Right atrium auricular region (tissue), 2 donors: ENCODE data around the gene PPP2R2B. TPM values are rescaled to one million over a fixed set of nuclear protein-coding genes. Genes with fewer than 3 reads are reported as not detected.
A peak's percentile ranks its signal among the peaks of the same experiment; 100 is the strongest.

ENCODE experiments used
- DNase-seq: peaks from one replicate; pipeline ENCODE4 v3.0.0-alpha.2; 2019; ENCODE audit warnings: low spot score
- H3K27ac ChIP-seq, 2 donors: fragments of 200-600 bp; sonication (generic); 1 replicate in 1 of 2; 2 replicates in 1 of 2; pipeline ENCODE4 v1.5.1; 2016 to 2019
- H3K27me3 ChIP-seq, 2 donors: fragments of 200-600 bp; sonication (generic); one replicate each; pipeline versions ENCODE4 v1.5.1 to v1.6.0; 2017 to 2019
- H3K36me3 ChIP-seq: fragments of 200-600 bp; sonication (generic); one replicate; pipeline ENCODE4 v1.5.1; 2016
- H3K4me1 ChIP-seq, 2 donors: fragments of 200-600 bp; sonication (generic); one replicate each; pipeline versions ENCODE4 v1.5.1 to v1.6.0; 2017 to 2019
- H3K4me3 ChIP-seq, 2 donors: fragments of 200-600 bp; sonication (generic); 1 replicate in 1 of 2; 2 replicates in 1 of 2; pipeline ENCODE4 v1.5.1; 2017 to 2019; ENCODE audit warnings: mild to moderate bottlenecking in 1 of 2, moderate library complexity in 1 of 2
- H3K9me3 ChIP-seq, 2 donors: fragments of 200-600 bp; sonication (generic); one replicate each; pipeline ENCODE4 v1.5.1; 2019
- total RNA-seq, 2 donors: library from RNA; depleted of rRNA; stranded (reverse); fragments of >200 nt; gene quantifications; one replicate each; pipeline ENCODE4 v1.1.0, GENCODE V29; 2016
- TF ChIP-seq, protein P1 (sequence below), 2 donors: fragments of 200-600 bp; sonication (generic); IDR thresholded peaks; one replicate each; pipeline ENCODE4 v1.5.1; 2019; ENCODE audit warnings: antibody characterized with exemption in 2 of 2

The PPP2R2B gene
- total RNA-seq, 2 donors from 2014 or later: 1.6 to 12.4 TPM

DNA sequence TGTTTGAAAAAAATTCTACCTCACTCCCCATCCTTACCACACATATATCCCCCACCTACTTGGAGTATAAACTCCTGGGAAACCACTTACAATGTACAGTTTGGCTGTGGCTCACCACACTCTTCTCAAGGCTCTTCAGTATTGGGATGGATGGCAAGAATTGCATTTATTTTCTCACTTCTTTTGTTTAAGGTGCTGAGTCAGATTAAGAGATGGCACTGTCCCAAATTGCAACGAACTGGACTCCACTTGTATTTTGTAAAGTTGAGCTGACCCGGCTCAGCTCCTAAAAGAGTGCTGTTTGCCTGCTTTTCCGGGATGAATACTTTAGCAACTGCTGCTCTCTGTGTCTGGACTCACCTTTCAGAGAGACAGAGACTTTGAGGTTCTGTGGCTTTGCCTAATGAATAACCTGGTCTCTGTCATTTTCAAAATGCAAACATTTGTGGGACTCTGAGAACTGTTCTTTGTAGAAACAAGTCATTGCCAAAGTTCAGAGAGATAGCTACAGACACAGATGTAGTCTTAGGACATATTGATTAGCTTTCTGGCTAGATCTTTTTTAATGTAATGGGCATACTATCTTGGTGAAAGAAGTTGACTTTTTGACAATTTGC, 42.2 kb downstream of the PPP2R2B start:
- Histone ChIP-seq H3K27ac (no peak overlapping the region), H3K4me1 (no peaks in the 10 kb centered on the region), H3K9me3 (no peaks in the 10 kb centered on the region), H3K27me3 (no peaks in the 10 kb centered on the region), H3K4me3 (no peak overlapping the region), H3K36me3 (no peaks in the 10 kb centered on the region)
- TF ChIP-seq, protein P1, sequence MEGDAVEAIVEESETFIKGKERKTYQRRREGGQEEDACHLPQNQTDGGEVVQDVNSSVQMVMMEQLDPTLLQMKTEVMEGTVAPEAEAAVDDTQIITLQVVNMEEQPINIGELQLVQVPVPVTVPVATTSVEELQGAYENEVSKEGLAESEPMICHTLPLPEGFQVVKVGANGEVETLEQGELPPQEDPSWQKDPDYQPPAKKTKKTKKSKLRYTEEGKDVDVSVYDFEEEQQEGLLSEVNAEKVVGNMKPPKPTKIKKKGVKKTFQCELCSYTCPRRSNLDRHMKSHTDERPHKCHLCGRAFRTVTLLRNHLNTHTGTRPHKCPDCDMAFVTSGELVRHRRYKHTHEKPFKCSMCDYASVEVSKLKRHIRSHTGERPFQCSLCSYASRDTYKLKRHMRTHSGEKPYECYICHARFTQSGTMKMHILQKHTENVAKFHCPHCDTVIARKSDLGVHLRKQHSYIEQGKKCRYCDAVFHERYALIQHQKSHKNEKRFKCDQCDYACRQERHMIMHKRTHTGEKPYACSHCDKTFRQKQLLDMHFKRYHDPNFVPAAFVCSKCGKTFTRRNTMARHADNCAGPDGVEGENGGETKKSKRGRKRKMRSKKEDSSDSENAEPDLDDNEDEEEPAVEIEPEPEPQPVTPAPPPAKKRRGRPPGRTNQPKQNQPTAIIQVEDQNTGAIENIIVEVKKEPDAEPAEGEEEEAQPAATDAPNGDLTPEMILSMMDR (IDR thresholded peaks at IDR 0.05): no peak
- DNase-seq: no peak

DNA sequence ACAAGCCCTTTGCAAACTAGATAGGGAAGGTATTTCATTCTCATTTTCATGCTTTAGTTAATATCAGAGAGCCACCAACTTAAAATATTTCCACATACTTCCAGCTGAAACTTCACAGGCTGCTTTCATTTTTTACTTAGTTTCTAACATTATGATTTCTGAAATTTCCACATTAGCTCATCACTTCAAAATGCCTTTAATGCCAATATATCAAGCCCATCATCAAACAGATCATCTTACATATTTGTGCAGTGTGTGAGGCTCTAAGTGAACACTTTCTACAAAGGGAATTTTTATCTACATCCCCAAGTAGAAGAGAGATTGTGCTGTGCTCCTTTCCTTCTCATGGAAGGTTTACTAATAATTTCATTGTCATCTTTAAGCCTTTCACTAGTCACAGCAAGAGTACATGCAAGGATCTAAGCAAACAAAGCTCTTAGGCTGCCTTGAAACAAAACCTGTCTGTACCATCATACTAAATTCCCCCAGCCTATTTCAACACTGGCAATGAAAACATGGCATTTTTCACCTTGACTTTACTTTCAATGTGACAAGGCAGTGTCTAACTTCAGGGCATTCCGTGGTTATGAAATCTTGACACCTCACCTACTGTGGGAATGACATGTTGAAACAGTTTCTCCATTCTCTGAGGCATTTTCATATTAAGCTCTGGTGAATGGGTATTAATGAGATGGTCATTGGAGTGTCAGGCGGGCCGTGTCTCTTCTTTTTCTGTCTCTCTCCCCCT, 45.4 kb downstream of the PPP2R2B start:
- no peaks in the 10 kb centered on the region for H3K9me3 ChIP-seq
- H3K27me3 ChIP-seq: no peaks in the 10 kb centered on the region
- H3K27ac ChIP-seq: peak overlapping the region in 1 of 2 donors; percentile 38
- H3K4me1 ChIP-seq: no peaks in the 10 kb centered on the region
- no peak overlapping the region for H3K4me3 ChIP-seq
- H3K36me3 ChIP-seq: no peaks in the 10 kb centered on the region
- TF ChIP-seq, protein P1 (IDR thresholded peaks at IDR 0.05): no peak
- no peak for DNase-seq

DNA sequence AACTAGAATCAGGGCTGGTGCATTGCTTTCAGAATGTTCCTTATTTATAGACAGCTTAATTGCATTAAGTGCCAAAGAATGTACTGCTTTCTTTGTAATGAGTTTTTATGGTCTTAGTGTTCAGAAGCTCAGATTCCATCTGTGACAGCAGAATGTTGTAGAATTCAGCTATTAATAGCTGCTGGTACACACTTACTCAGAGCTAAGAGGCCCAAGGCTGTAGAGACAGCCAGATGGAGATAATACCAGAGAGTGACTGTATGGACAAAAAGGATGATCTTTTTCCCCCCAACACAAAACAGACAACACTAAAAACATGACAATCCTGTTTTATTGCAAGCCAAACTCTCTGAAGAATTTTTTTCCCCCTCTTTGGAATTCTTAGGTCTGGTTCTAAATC, 50.2 kb downstream of the PPP2R2B start:
- DNase-seq: no peak
- Histone ChIP-seq H3K27ac (peak overlapping the region in 1 of 2 donors; percentile 9), H3K4me1 (no peaks in the 10 kb centered on the region), H3K36me3 (no peaks in the 10 kb centered on the region), H3K27me3 (no peaks in the 10 kb centered on the region), H3K9me3 (no peaks in the 10 kb centered on the region), H3K4me3 (no peak overlapping the region)
- TF ChIP-seq, protein P1 (IDR thresholded peaks at IDR 0.05): no peak

DNA sequence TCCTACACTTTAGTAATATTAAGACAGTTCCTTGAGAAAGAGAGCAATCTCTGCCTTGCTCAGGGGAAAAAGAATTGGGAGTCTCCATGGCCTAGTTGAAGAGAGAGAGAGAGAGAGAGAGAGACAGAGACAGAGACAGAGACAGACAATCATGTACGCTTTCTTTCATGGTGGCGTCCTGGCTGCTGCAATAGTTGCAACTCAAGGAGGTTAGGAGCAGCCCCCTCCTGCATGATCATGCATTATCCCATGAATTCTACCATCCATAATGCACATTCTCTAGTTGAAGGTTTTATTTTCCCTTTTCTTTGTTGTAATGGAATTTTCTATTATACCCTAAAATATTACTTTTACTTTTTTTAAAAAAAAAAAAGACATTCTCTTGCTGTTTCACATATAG, 50.7 kb downstream of the PPP2R2B start:
- no peaks in the 10 kb centered on the region for H3K36me3 ChIP-seq
- no peaks in the 10 kb centered on the region for H3K9me3 ChIP-seq
- TF ChIP-seq, protein P1 (IDR thresholded peaks at IDR 0.05): no peak
- no peak for DNase-seq
- H3K4me1 ChIP-seq: no peaks in the 10 kb centered on the region
- no peak overlapping the region for H3K4me3 ChIP-seq
- no peak overlapping the region for H3K27ac ChIP-seq
- H3K27me3 ChIP-seq: no peaks in the 10 kb centered on the region

DNA sequence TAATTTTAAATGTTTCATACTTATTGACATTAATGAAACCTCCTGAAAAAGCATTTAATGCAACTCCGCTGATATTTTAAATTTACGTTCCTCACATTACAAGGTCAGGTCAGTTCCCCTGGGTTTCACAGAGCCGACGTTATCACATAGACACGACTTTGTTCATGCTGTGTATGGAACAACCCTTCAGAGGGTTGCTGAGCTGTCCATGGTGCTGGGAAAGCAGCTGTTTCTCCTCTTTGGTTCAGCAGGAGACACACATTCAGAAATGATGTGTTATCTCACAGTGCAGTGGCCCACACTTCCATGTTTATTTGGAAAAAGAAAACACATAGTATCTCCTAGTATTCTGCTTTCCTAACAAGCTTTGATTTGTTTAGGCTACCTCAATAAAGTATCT, 53.5 kb downstream of the PPP2R2B start:
- no peak overlapping the region for H3K27ac ChIP-seq
- no peaks in the 10 kb centered on the region for H3K27me3 ChIP-seq
- no peak for DNase-seq
- H3K9me3 ChIP-seq: no peaks in the 10 kb centered on the region
- no peaks in the 10 kb centered on the region for H3K4me1 ChIP-seq
- TF ChIP-seq, protein P1 (IDR thresholded peaks at IDR 0.05): no peak
- no peak overlapping the region for H3K4me3 ChIP-seq
- no peaks in the 10 kb centered on the region for H3K36me3 ChIP-seq
